GM12891 (cell line): ENCODE data around the gene AFG3L2.

Experiments used
- POLR2A ChIP-seq: IDR thresholded peaks from 2 replicates; pipeline ENCODE4 v1.6.1; 2011; ENCODE audit warnings: low read depth, low read length, control low read depth
- POLR2AphosphoS5 ChIP-seq: IDR thresholded peaks from 2 replicates; pipeline ENCODE4 v1.6.1; 2011; ENCODE audit warnings: low read depth, low read length, control low read depth
- POU2F2 ChIP-seq: IDR thresholded peaks from 2 replicates; pipeline ENCODE4 v1.6.1; 2011; ENCODE audit warnings: low read depth, mild to moderate bottlenecking, control low read depth, low read length, moderate library complexity
- SPI1 ChIP-seq: IDR thresholded peaks from 2 replicates; pipeline ENCODE4 v1.6.1; 2011; ENCODE audit warnings: low read depth, low read length, control low read depth
- TAF1 ChIP-seq: IDR thresholded peaks from 2 replicates; pipeline ENCODE4 v1.6.1; 2011; ENCODE audit warnings: low read depth, low read length, control low read depth

DNA sequence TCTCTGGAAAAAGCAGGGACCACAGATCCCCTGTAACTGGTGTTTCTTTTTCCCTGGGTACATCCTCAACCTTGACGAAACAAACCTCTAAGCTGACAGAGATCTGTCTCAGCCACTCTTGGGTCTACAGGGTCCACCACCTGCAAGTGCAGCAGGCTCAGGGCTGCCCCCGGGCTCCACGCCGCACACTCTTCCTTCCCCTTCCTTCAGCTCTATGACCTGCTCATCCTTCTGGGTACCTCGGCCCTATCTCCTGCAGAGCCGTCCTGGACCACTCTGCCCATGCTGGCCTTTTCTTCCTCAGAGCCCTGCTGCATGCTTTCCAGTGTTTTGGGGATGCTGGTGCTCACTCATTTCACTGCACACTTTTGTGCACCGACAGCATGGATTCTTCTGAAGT lies 41.5 kb downstream of the AFG3L2 start:
- TF ChIP-seq TAF1 (no peak), POLR2A (no peak), POU2F2 (no peak), POLR2AphosphoS5 (no peak), SPI1 (no peak)
